Mononuclear cell (primary cell): ENCODE data around the gene LIPT1. TPM values are rescaled to one million over a fixed set of nuclear protein-coding genes. Genes with fewer than 3 reads are reported as not detected.

Source experiments
- H3K27me3 ChIP-seq: 2 replicates; pipeline ENCODE4 v1.6.0; 2011; ENCODE audit warnings: low read length, control low read depth; ENCODE audit not compliant: insufficient read depth
- H3K4me1 ChIP-seq: 2 replicates; pipeline ENCODE4 v1.5.1; 2011; ENCODE audit warnings: mild to moderate bottlenecking, low read length, control low read depth; ENCODE audit not compliant: insufficient read depth
- H3K4me3 ChIP-seq: 2 replicates; pipeline ENCODE4 v1.5.1; 2011; ENCODE audit warnings: mild to moderate bottlenecking, low read length, moderate library complexity
- H3K9me3 ChIP-seq: 2 replicates; pipeline ENCODE4 v1.5.1; 2011; ENCODE audit warnings: low read depth, mild to moderate bottlenecking, control low read depth, low read length
- total RNA-seq: library from RNA; depleted of rRNA; stranded (reverse); fragments of >200 nt; gene quantifications from one replicate; pipeline ENCODE4 v1.2.3, GENCODE V29; 2012

The LIPT1 gene
- total RNA-seq, 1 donor = 16.4 TPM

- Histone ChIP-seq H3K4me3 (no peak overlapping the region), H3K4me1 (no peaks in the 10 kb centered on the region), H3K9me3 (no peaks in the 10 kb centered on the region), H3K27me3 (no peaks in the 10 kb centered on the region)
Measured at GRCh38 chr2:99198103-99198841, 43.5 kb downstream of the LIPT1 start.

- H3K27me3 ChIP-seq = no peaks in the 10 kb centered on the region
- no peaks in the 10 kb centered on the region for H3K4me1 ChIP-seq
- H3K9me3 ChIP-seq = no peaks in the 10 kb centered on the region
- H3K4me3 ChIP-seq = no peak overlapping the region
Measured at GRCh38 chr2:99200076-99200800, 45.5 kb downstream of the LIPT1 start.

DNA sequence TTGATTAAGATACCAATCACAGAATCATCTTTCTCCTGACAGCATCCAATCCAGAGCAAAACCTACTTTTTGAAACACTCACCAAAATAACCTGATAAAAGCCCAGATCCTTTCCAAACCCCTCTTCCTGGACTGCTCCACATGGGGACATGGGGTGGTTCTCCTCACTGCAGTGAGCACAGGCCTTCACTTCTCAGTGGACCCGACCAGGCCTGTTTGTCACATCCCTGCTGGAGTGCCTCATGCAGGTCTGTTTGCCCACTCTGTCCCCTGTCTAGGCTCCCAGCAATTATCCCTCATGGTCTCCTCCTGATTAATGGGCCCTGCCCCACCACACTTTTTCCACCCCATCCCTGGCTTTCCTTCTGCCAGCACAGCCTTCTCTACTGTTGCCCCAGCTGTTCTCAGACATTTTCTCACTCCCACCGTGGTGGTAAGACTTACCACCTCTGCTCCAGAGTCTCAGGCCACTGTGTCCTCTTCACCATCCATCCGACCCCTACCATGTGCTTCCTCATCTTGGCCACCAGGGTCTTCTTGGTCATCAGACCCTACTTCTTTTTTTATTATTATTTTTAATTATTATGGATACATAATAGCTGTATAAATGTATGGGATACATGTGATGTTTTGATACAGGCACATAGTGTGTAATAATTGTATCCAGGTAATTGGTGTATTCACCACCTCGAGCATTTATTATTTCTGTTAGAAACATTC is 47.4 kb downstream of the LIPT1 start:
- H3K27me3 ChIP-seq = no peaks in the 10 kb centered on the region
- H3K9me3 ChIP-seq = no peaks in the 10 kb centered on the region
- H3K4me1 ChIP-seq = no peaks in the 10 kb centered on the region
- no peak overlapping the region for H3K4me3 ChIP-seq

DNA sequence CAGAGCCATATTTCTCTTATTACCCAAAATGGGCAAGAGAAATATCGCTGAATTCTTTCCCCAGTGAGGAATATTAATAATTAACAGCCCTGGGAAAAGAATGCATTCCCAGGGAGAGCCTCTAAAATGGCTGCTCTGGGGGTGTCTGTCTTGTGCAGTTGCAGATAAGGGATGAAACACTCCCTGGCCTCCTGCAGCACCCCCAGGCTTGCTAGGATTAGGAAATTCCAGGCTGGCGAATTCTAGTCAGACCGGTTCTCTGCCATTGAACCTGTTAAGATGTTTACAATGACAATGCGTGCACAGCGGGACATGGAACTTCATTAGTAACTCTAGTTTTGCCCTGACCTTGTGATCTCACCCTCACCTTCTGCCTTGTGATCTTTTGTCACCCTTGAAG is 50.7 kb downstream of the LIPT1 start:
- no peak overlapping the region for H3K4me3 ChIP-seq
- H3K9me3 ChIP-seq = no peaks in the 10 kb centered on the region
- no peaks in the 10 kb centered on the region for H3K27me3 ChIP-seq
- H3K4me1 ChIP-seq = no peaks in the 10 kb centered on the region

Other genes with a start within 250 kb of the LIPT1 start
- 1.6 TPM for gene CRACDL, start 218.7 kb upstream of the LIPT1 start, total RNA-seq
- 0.21 TPM for gene C2orf15, start 13.3 kb upstream of the LIPT1 start, total RNA-seq
- 14.7 TPM for gene TSGA10, start within 50 bp of the LIPT1 start, total RNA-seq
- gene MITD1, start 26.1 kb downstream of the LIPT1 start, total RNA-seq = 16.2 TPM
- 21.5 TPM for gene MRPL30, start 26.2 kb downstream of the LIPT1 start, total RNA-seq
- not detected for gene LYG2, start 100.7 kb downstream of the LIPT1 start, total RNA-seq
- 0.52 TPM for gene LYG1, start 146.2 kb downstream of the LIPT1 start, total RNA-seq
- gene TXNDC9, start 181.4 kb downstream of the LIPT1 start, total RNA-seq = 18.9 TPM
- gene EIF5B, start 182.4 kb downstream of the LIPT1 start, total RNA-seq = 24.6 TPM